Osteocyte (in vitro differentiated cells): ENCODE measurements around the gene VSNL1. TPM values are rescaled to one million over a fixed set of nuclear protein-coding genes. Genes with fewer than 3 reads are reported as not detected.

Experiments used
- DNase-seq: peaks from one replicate; pipeline ENCODE4 v3.0.0; 2021; ENCODE audit warnings: mixed read lengths; ENCODE audit not compliant: unreplicated experiment; ENCODE audit errors: extremely low spot score
- H3K27ac Mint-ChIP-seq: one replicate; pipeline ENCODE4 v1.8.0; 2021; ENCODE audit warnings: mild to moderate bottlenecking, mixed read lengths; ENCODE audit not compliant: unreplicated experiment
- H3K27me3 Mint-ChIP-seq: one replicate; pipeline ENCODE4 v1.8.0; 2021; ENCODE audit warnings: mixed read lengths; ENCODE audit not compliant: unreplicated experiment
- H3K36me3 Mint-ChIP-seq: one replicate; pipeline ENCODE4 v1.8.0; 2021; ENCODE audit warnings: mixed read lengths; ENCODE audit not compliant: unreplicated experiment
- H3K4me1 Mint-ChIP-seq: one replicate; pipeline ENCODE4 v1.8.0; 2021; ENCODE audit warnings: mixed read lengths; ENCODE audit not compliant: unreplicated experiment
- H3K4me3 Mint-ChIP-seq: one replicate; pipeline ENCODE4 v1.8.0; 2021; ENCODE audit warnings: mild to moderate bottlenecking, moderate library complexity, mixed read lengths; ENCODE audit not compliant: unreplicated experiment
- H3K9me3 Mint-ChIP-seq: one replicate; pipeline ENCODE4 v1.8.0; 2021; ENCODE audit warnings: mixed read lengths; ENCODE audit not compliant: unreplicated experiment
- CTCF ChIP-seq: fragments of 200-600 bp; sonication (generic); IDR thresholded peaks from 2 replicates; pipeline ENCODE4 v1.5.0; 2021; ENCODE audit warnings: antibody characterized with exemption, mild to moderate bottlenecking, moderate library complexity
- total RNA-seq: library from RNA; stranded (reverse); gene quantifications from 2 replicates; pipeline ENCODE4 v1.2.1, GENCODE V29; 2021

VSNL1 gene
- total RNA-seq, 1 donor from 2014 or later, result not detected

- Mint-ChIP-seq H3K27me3 (peaks cover 3% of the 10 kb centered on the region), H3K36me3 (no peaks in the 10 kb centered on the region), H3K4me1 (no peaks in the 10 kb centered on the region), H3K27ac (no peak overlapping the region), H3K9me3 (no peaks in the 10 kb centered on the region), H3K4me3 (no peak overlapping the region)
- TF ChIP-seq CTCF, result no peak
- DNase-seq, result no peak
These were observed 70.0 kb downstream of the VSNL1 start for GRCh38 chr2:17610521-17610920.

GRCh38 chr2:17611036-17611435 lies 70.5 kb downstream of the VSNL1 start:
- no peak overlapping the region for H3K27ac Mint-ChIP-seq
- H3K4me1 Mint-ChIP-seq, result no peaks in the 10 kb centered on the region
- TF ChIP-seq CTCF, result no peak
- no peak for DNase-seq
- no peaks in the 10 kb centered on the region for H3K36me3 Mint-ChIP-seq
- peaks cover 3% of the 10 kb centered on the region for H3K27me3 Mint-ChIP-seq
- no peak overlapping the region for H3K4me3 Mint-ChIP-seq
- no peaks in the 10 kb centered on the region for H3K9me3 Mint-ChIP-seq

DNA sequence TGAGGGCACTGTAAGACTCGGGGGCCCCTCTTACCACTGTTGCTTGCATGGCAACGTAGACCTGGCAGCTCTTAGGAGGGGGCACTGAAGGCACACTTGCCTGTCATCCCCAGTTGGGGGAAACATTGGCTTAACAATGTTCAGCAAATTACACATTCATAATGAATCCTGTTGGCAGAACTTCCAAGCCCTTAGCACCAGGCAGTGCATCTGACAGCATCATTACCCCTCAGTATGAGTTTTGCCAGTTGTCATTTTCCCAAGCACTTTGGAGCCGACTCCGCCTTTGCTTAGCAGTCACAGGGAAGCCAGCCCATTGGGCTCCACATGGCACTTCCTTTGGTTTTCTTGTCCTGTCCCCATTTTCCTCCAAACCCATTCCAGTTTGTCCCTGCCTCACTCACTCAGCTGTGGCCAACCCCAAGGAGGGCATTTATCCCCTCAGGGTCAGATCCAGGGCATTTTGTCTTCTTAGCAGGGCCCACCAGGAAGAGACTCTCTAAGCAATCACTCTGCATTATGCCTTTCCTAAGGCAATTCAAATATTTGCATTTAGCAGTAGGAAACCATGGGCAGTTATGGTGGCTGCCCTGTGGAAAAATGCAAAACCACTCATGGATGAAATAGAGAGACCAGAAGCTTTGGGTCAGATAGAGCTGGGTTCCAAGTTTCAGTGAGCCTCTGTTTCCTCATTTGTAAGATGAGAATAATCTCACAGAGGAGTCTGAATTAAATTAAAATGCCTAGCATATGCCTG lies 73.9 kb downstream of the VSNL1 start:
- H3K27ac Mint-ChIP-seq, result no peak overlapping the region
- no peaks in the 10 kb centered on the region for H3K27me3 Mint-ChIP-seq
- H3K9me3 Mint-ChIP-seq, result no peaks in the 10 kb centered on the region
- H3K4me3 Mint-ChIP-seq, result no peak overlapping the region
- TF ChIP-seq CTCF, result no peak
- H3K4me1 Mint-ChIP-seq, result no peaks in the 10 kb centered on the region
- no peaks in the 10 kb centered on the region for H3K36me3 Mint-ChIP-seq
- no peak for DNase-seq

DNA sequence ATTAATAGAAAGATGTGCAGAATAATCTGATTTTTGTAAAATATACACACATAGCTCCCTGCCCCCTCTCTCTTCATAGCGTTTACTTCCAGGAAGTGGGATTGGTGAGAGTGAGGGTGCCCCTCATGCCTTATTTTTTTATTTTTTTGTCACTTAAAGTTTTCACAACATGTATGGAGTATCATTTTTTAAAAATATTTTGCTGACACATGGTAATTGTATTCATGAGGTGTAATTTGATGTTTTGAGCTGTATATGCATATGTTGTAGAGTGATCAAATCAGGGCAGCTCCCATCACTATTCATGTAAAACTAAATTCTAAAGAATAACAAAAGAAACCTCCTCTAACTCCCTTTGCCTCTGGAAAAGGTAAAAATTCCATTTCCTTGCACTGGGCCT lies 74.7 kb downstream of the VSNL1 start:
- H3K4me1 Mint-ChIP-seq, result no peaks in the 10 kb centered on the region

More for the DNA sequence above, 74.7 kb downstream of the VSNL1 start:
- no peak for DNase-seq
- Mint-ChIP-seq H3K27me3 (no peaks in the 10 kb centered on the region), H3K9me3 (no peaks in the 10 kb centered on the region), H3K36me3 (no peaks in the 10 kb centered on the region), H3K4me3 (no peak overlapping the region), H3K27ac (no peak overlapping the region)
- no peak for TF ChIP-seq CTCF
